NB4 (cell line): ENCODE measurements around the gene HDAC7.

Experiments used
- DNase-seq: peaks from one replicate; pipeline ENCODE4 v3.0.0; 2010; ENCODE audit warnings: low read depth
- H3K4me3 ChIP-seq: one replicate; pipeline ENCODE4 v1.5.1; 2011; ENCODE audit warnings: mild to moderate bottlenecking, low read depth, low read length, moderate library complexity
- CTCF ChIP-seq: IDR thresholded peaks from one replicate; pipeline ENCODE4 v1.5.1; 2012; ENCODE audit warnings: low read depth, low read length
- MAX ChIP-seq: IDR thresholded peaks from 2 replicates; pipeline ENCODE4 v1.6.1; 2011; ENCODE audit warnings: low read depth, low read length
- MYC ChIP-seq: IDR thresholded peaks from 2 replicates; pipeline ENCODE4 v1.6.1; 2011; ENCODE audit warnings: low read depth, low read length
- POLR2A ChIP-seq: IDR thresholded peaks from 2 replicates; pipeline ENCODE4 v1.6.1; 2011; ENCODE audit warnings: mild to moderate bottlenecking; ENCODE audit not compliant: insufficient read length; ENCODE audit errors: extremely low read depth

HDAC7 gene

GRCh38 chr12:47785036-47785886, 34.4 kb downstream of the HDAC7 start:
- TF ChIP-seq POLR2A (no peak), MYC (no peak)
- no peak overlapping the region for H3K4me3 ChIP-seq
- no peak for DNase-seq

DNA sequence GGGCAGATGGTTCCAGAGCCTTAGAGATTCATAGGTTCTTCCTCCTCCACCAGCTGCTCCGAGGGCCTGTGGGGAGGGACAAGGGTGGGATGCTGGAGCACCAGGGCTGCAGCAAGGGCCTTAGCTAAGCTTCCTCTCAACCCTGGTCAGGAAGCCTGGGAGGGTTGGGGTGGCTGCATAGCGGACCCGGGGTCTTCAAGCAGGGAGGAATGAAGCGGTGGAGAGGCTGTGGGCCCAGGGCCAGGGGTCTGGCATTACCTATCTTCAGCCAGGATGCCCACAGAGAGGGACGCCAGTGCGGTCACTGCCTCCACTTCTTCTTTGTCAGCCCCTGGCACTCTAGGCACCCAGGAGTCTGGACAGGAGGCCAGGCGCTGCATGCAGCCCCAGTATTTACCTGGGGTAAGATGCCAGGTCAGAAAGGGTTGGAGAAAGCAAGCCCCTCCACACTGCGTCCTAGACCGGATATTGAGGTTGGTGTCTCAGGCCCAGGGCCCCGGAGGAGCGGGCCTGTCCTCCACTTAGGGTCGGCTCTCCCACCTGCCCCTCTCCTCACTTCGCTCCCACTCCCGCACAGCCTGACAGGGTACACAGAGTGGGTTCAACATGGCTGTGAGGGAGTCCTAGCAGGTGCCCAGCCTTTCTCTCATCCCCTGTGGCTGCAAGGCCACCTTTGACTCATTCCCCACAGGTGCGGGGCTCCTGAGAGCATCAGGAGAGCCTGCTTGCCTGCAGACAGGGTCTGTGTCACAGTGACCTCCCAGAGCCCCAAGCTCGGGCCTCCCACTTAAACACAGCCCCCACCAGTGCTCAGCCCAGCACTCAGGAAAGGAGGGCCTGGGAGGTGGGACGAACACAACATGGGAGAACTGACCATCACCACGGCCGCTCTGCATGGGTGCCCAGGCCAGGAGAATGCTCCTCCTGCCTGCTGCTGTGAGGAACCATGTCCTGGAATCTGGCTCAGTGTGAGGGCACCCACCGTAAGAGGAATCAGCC, 35.6 kb downstream of the HDAC7 start:
- H3K4me3 ChIP-seq: no peak overlapping the region
- no peak for DNase-seq
- TF ChIP-seq CTCF: no peak
- TF ChIP-seq POLR2A: no peak
- no peak for TF ChIP-seq MYC
- TF ChIP-seq MAX: no peak

- H3K4me3 ChIP-seq: no peak overlapping the region
- no peak for TF ChIP-seq MAX
- TF ChIP-seq CTCF: no peak
- TF ChIP-seq POLR2A: no peak
- TF ChIP-seq MYC: no peak
- DNase-seq: no peak
These were observed 36.5 kb downstream of the HDAC7 start for GRCh38 chr12:47783024-47783755.

DNA sequence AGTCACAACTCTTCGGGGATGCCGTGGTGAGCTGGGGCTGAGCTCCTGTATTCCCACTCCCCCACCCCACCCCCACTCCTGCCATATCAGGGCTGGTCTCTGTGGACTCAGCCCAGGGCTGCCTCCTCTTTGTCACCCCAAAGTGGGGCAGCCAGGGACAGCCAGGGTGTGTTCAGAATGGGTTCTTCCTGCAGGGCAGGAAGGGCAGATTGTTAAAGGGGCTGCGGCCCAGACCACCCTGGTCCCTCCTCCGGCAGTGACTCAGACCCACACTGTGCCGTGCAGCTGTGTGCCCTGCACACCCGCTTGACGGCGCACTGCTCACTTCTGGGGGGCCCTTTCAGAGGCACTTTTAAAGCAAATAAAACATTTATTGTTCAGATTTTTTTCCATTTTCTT, 37.3 kb downstream of the HDAC7 start:
- no peak for DNase-seq
- no peak overlapping the region for H3K4me3 ChIP-seq
- TF ChIP-seq CTCF (no peak), POLR2A (no peak), MAX (no peak), MYC (no peak)

DNA sequence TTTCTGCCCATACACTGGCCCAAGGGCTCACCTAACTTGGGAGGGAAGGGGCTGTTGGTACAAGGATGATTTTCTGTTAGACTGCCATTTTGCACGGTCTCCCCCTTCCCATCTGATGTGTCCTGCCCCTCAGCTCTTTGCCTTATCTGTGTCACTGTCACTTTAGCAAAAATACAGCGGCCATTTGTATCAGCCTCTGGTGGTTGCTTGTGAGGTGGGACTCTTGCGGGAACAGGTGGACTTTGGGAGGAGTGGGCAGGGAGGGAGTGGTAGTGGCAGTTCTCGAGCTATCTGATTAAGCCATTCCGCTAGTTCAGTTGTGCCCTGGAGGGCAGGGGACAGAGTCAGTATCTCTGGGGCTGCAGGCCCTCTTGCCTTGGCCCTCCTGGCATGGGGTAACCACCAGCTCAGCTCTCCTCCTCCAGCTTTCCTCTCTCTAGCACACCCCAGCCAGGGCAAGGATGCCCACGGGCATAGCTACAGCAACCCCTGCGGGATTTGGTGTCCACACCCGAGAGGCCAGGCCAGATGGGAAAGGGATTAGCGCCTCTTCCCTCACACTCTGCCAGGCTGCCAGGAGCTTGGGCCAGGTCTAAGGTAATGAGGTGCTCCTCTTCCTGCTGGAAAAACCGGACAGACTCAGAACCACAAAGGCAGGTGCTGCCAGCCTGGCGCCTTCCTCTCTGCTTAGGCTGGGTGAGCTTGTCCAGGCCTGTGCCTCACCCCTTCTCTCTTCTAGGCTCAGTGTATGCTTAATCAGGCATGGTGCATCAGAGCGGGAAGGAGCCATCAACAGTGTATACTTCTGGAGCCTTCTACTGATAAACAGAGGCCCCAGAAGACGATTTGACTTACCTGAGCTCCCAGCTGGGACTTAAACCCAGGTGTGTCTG, 38.0 kb downstream of the HDAC7 start:
- no peak for TF ChIP-seq MYC
- TF ChIP-seq MAX: no peak
- TF ChIP-seq POLR2A: no peak
- TF ChIP-seq CTCF: no peak
- H3K4me3 ChIP-seq: no peak overlapping the region
- no peak for DNase-seq
